Esophagus (tissue), 2 donors: Measurements from ENCODE around the gene SF3B1. TPM values are rescaled to one million over a fixed set of nuclear protein-coding genes. Genes with fewer than 3 reads are reported as not detected.

Experiments used
- H3K27ac ChIP-seq, 2 donors: one replicate each; pipeline ENCODE4 v1.5.1; 2013; ENCODE audit warnings: low read depth in 2 of 2, mild to moderate bottlenecking in 2 of 2, inconsistent platforms in 1 of 2, low read length in 1 of 2, moderate library complexity in 1 of 2
- H3K27me3 ChIP-seq, 2 donors: one replicate each; pipeline ENCODE4 v1.6.1; 2013; ENCODE audit warnings: low read length in 2 of 2, control low read depth in 1 of 2, mild to moderate bottlenecking in 1 of 2; ENCODE audit not compliant: insufficient read depth in 2 of 2, control insufficient read depth in 1 of 2
- H3K36me3 ChIP-seq, 2 donors: one replicate each; pipeline ENCODE4 v1.6.1; 2013; ENCODE audit warnings: low read length in 1 of 2; ENCODE audit not compliant: control insufficient read depth in 2 of 2, insufficient read depth in 2 of 2
- H3K4me1 ChIP-seq, 2 donors: one replicate each; pipeline ENCODE4 v1.6.1; 2013; ENCODE audit warnings: low read length in 1 of 2; ENCODE audit not compliant: control insufficient read depth in 2 of 2, insufficient read depth in 2 of 2
- H3K4me3 ChIP-seq, 2 donors: one replicate each; pipeline ENCODE4 v1.5.1; 2013; ENCODE audit warnings: low read length in 2 of 2, mild to moderate bottlenecking in 2 of 2, low read depth in 1 of 2, moderate library complexity in 1 of 2
- H3K9me3 ChIP-seq, 2 donors: one replicate each; pipeline ENCODE4 v1.6.1; 2013; ENCODE audit warnings: mild to moderate bottlenecking in 2 of 2, low read depth in 1 of 2, low read length in 1 of 2, moderate library complexity in 1 of 2; ENCODE audit not compliant: control insufficient read depth in 2 of 2, insufficient read depth in 1 of 2
- WGBS, 2 donors: extraction: QIAGEN DNeasy Blood & Tissue Kit; methylation state at CpG; one replicate each; pipeline ENCODE4 v1.1.7; 2013; 5-methylcytosine and 5-hydroxymethylcytosine counted together
- polyA plus RNA-seq, 2 donors: library from polyadenylated mRNA; stranded (reverse); fragments of 200-250 nt; gene quantifications; one replicate each; pipeline ENCODE4 v1.2.3, GENCODE V29; 2013
- donor health status: healthy with polysubstance abuse.
- donor health status: Bipolar disorder and iron deficiency.

The SF3B1 gene
- polyA plus RNA-seq, 2 donors, result 120 to 231 TPM

- H3K36me3 ChIP-seq, result no peaks in the 10 kb centered on the region
- H3K4me3 ChIP-seq, result no peak overlapping the region
- no peak overlapping the region for H3K27ac ChIP-seq
- WGBS, 2 donors, result 58 to 66% methylated on average over 5 of the region's 5 CpGs
- H3K9me3 ChIP-seq, result no peaks in the 10 kb centered on the region
- H3K4me1 ChIP-seq, result no peaks in the 10 kb centered on the region
- H3K27me3 ChIP-seq, result no peaks in the 10 kb centered on the region
Observed at GRCh38 chr2:197369228-197369932, 65.4 kb downstream of the SF3B1 start.

- 89 to 92% methylated on average over 6 of the region's 6 CpGs for WGBS, 2 donors
- H3K27me3 ChIP-seq, result peaks cover 0 to 3% of the 10 kb centered on the region in 2 donors
- no peak overlapping the region for H3K27ac ChIP-seq
Observed at GRCh38 chr2:197368412-197368811, 66.4 kb downstream of the SF3B1 start.

GRCh38 chr2:197363998-197364397, 70.8 kb downstream of the SF3B1 start:
- peaks cover 0 to 3% of the 10 kb centered on the region in 2 donors for H3K27me3 ChIP-seq
- H3K4me3 ChIP-seq, result no peak overlapping the region
- no peak overlapping the region for H3K27ac ChIP-seq
- no peaks in the 10 kb centered on the region for H3K36me3 ChIP-seq
- no peaks in the 10 kb centered on the region for H3K9me3 ChIP-seq
- 62% methylated on average over 5 of the region's 5 CpGs for WGBS, 2 donors
- H3K4me1 ChIP-seq, result no peaks in the 10 kb centered on the region

More at GRCh38 chr2:197368412-197368811, 66.4 kb downstream of the SF3B1 start:
- H3K4me3 ChIP-seq, result no peak overlapping the region
- H3K4me1 ChIP-seq, result no peaks in the 10 kb centered on the region
- no peaks in the 10 kb centered on the region for H3K36me3 ChIP-seq
- H3K9me3 ChIP-seq, result no peaks in the 10 kb centered on the region

GRCh38 chr2:197360744-197361156, 74.1 kb downstream of the SF3B1 start:
- Histone ChIP-seq H3K36me3 (no peaks in the 10 kb centered on the region), H3K9me3 (no peaks in the 10 kb centered on the region), H3K27me3 (peaks cover 0 to 3% of the 10 kb centered on the region in 2 donors), H3K4me3 (no peak overlapping the region), H3K27ac (no peak overlapping the region), H3K4me1 (no peaks in the 10 kb centered on the region)

- H3K36me3 ChIP-seq, result no peaks in the 10 kb centered on the region
- peaks cover 0 to 3% of the 10 kb centered on the region in 2 donors for H3K27me3 ChIP-seq
- H3K4me1 ChIP-seq, result no peaks in the 10 kb centered on the region
- H3K9me3 ChIP-seq, result no peaks in the 10 kb centered on the region
- H3K27ac ChIP-seq, result no peak overlapping the region
- H3K4me3 ChIP-seq, result no peak overlapping the region
- 85 to 100% methylated on average over 1 of the region's 1 CpG for WGBS, 2 donors
Observed at GRCh38 chr2:197359859-197360258, 75.0 kb downstream of the SF3B1 start.

GRCh38 chr2:197358931-197359330, 75.9 kb downstream of the SF3B1 start:
- H3K9me3 ChIP-seq, result no peaks in the 10 kb centered on the region
- H3K4me1 ChIP-seq, result no peaks in the 10 kb centered on the region
- WGBS, 2 donors, result 47 to 51% methylated on average over 2 of the region's 2 CpGs
- no peak overlapping the region for H3K4me3 ChIP-seq
- H3K27ac ChIP-seq, result no peak overlapping the region
- H3K36me3 ChIP-seq, result no peaks in the 10 kb centered on the region
- peaks cover 0 to under 1% of the 10 kb centered on the region in 2 donors for H3K27me3 ChIP-seq

GRCh38 chr2:197357986-197358385, 76.8 kb downstream of the SF3B1 start:
- Histone ChIP-seq H3K27me3 (no peaks in the 10 kb centered on the region), H3K4me3 (no peak overlapping the region), H3K9me3 (no peaks in the 10 kb centered on the region), H3K36me3 (no peaks in the 10 kb centered on the region), H3K4me1 (no peaks in the 10 kb centered on the region), H3K27ac (no peak overlapping the region)
- 58 to 78% methylated on average over 1 of the region's 1 CpG for WGBS, 2 donors

- Histone ChIP-seq H3K36me3 (no peaks in the 10 kb centered on the region), H3K4me1 (no peaks in the 10 kb centered on the region), H3K4me3 (no peak overlapping the region), H3K27ac (no peak overlapping the region), H3K27me3 (no peaks in the 10 kb centered on the region), H3K9me3 (no peaks in the 10 kb centered on the region)
- 79% methylated on average over 5 of the region's 5 CpGs for WGBS, 2 donors
Observed at GRCh38 chr2:197356136-197356535, 78.7 kb downstream of the SF3B1 start.

GRCh38 chr2:197354169-197354558, 80.7 kb downstream of the SF3B1 start:
- Histone ChIP-seq H3K9me3 (no peaks in the 10 kb centered on the region), H3K36me3 (no peaks in the 10 kb centered on the region), H3K4me3 (no peak overlapping the region), H3K27me3 (no peaks in the 10 kb centered on the region), H3K4me1 (no peaks in the 10 kb centered on the region), H3K27ac (no peak overlapping the region)
- 93 to 94% methylated on average over 4 of the region's 4 CpGs for WGBS, 2 donors
